Trophoblast cell (in vitro differentiated cells and primary cell): Measurements from ENCODE around the gene POU2AF2.

ENCODE experiments used
- DNase-seq, 2 donors: peaks; one replicate each; pipeline ENCODE4 v3.0.0-alpha.2; 2016
- H2AFZ ChIP-seq: 2 replicates; pipeline ENCODE4 v1.6.1; 2013; ENCODE audit warnings: low read length, moderate library complexity, mild to moderate bottlenecking; ENCODE audit not compliant: insufficient read depth, poor library complexity
- H2AK5ac ChIP-seq: 2 replicates; pipeline ENCODE4 v1.6.1; 2013; ENCODE audit warnings: mild to moderate bottlenecking, low read length
- H2BK120ac ChIP-seq: 2 replicates; pipeline ENCODE4 v1.6.1; 2013; ENCODE audit warnings: low read length, mild to moderate bottlenecking, moderate library complexity; ENCODE audit not compliant: insufficient read depth, poor library complexity
- H2BK12ac ChIP-seq: 2 replicates; pipeline ENCODE4 v1.6.1; 2013; ENCODE audit warnings: mild to moderate bottlenecking, low read length, moderate library complexity
- H2BK5ac ChIP-seq: 2 replicates; pipeline ENCODE4 v1.6.1; 2013; ENCODE audit warnings: low read length, low read depth, moderate library complexity, mild to moderate bottlenecking; ENCODE audit not compliant: poor library complexity
- H3K14ac ChIP-seq: 2 replicates; pipeline ENCODE4 v1.6.1; 2013; ENCODE audit warnings: mild to moderate bottlenecking, low read length
- H3K18ac ChIP-seq: 2 replicates; pipeline ENCODE4 v1.6.1; 2013; ENCODE audit warnings: mild to moderate bottlenecking, low read length
- H3K23ac ChIP-seq: 2 replicates; pipeline ENCODE4 v1.6.1; 2013; ENCODE audit warnings: low read length
- H3K27ac ChIP-seq: 2 replicates; pipeline ENCODE4 v1.5.1; 2013; ENCODE audit warnings: low read depth, mild to moderate bottlenecking, inconsistent platforms, low read length, moderate library complexity
- H3K27me3 ChIP-seq: 2 replicates; pipeline ENCODE4 v1.6.1; 2013; ENCODE audit warnings: inconsistent platforms, mild to moderate bottlenecking, low read length, moderate library complexity; ENCODE audit not compliant: insufficient read depth
- H3K36me3 ChIP-seq, 2 experiments: 1 replicate in 1 of 2; 2 replicates in 1 of 2; pipeline ENCODE4 v1.6.1; 2013; ENCODE audit warnings: low read length in 2 of 2, mild to moderate bottlenecking in 2 of 2, moderate library complexity in 1 of 2; ENCODE audit not compliant: insufficient read depth in 2 of 2, control insufficient read depth in 1 of 2
- H3K4ac ChIP-seq: 2 replicates; pipeline ENCODE4 v1.6.1; 2013; ENCODE audit warnings: low read depth, mild to moderate bottlenecking, low read length, moderate library complexity
- H3K4me1 ChIP-seq, 2 experiments: 1 replicate in 1 of 2; 2 replicates in 1 of 2; pipeline ENCODE4 v1.6.1; 2013; ENCODE audit warnings: low read length in 2 of 2, mild to moderate bottlenecking in 2 of 2, moderate library complexity in 1 of 2; ENCODE audit not compliant: insufficient read depth in 2 of 2, control insufficient read depth in 1 of 2
- H3K4me2 ChIP-seq: 2 replicates; pipeline ENCODE4 v1.6.1; 2013; ENCODE audit warnings: inconsistent platforms, mild to moderate bottlenecking, low read length, moderate library complexity
- H3K4me3 ChIP-seq: 2 replicates; pipeline ENCODE4 v1.5.1; 2013; ENCODE audit warnings: mild to moderate bottlenecking, low read depth, low read length, inconsistent platforms
- H3K79me1 ChIP-seq: one replicate; pipeline ENCODE4 v1.6.1; 2013; ENCODE audit warnings: low read length
- H3K79me2 ChIP-seq: 2 replicates; pipeline ENCODE4 v1.6.1; 2013; ENCODE audit warnings: low read length, mild to moderate bottlenecking; ENCODE audit not compliant: control insufficient read depth, insufficient read depth, poor library complexity
- H3K9ac ChIP-seq: 2 replicates; pipeline ENCODE4 v1.6.1; 2013; ENCODE audit warnings: mild to moderate bottlenecking, low read length
- H3K9me3 ChIP-seq: 2 replicates; pipeline ENCODE4 v1.6.1; 2013; ENCODE audit warnings: low read depth, mild to moderate bottlenecking, control low read depth, inconsistent platforms, low read length; ENCODE audit not compliant: insufficient read depth
- H4K12ac ChIP-seq: 2 replicates; pipeline ENCODE4 v1.6.1; 2013; ENCODE audit warnings: low read depth, mild to moderate bottlenecking, low read length, moderate library complexity
- H4K8ac ChIP-seq: 2 replicates; pipeline ENCODE4 v1.6.1; 2013; ENCODE audit warnings: low read depth, mild to moderate bottlenecking, low read length, moderate library complexity
- H4K91ac ChIP-seq: one replicate; pipeline ENCODE4 v1.6.1; 2013; ENCODE audit warnings: low read depth, mild to moderate bottlenecking, low read length, moderate library complexity
- WGBS: extraction: QIAGEN DNeasy Blood & Tissue Kit; methylation state at CpG from one replicate; pipeline ENCODE4 v1.1.7; 2013; ENCODE audit warnings: missing lambda C conversion rate; ENCODE audit not compliant: insufficient read length, insufficient coverage; ENCODE audit errors: extremely low coverage; 5-methylcytosine and 5-hydroxymethylcytosine counted together

POU2AF2 gene

DNA sequence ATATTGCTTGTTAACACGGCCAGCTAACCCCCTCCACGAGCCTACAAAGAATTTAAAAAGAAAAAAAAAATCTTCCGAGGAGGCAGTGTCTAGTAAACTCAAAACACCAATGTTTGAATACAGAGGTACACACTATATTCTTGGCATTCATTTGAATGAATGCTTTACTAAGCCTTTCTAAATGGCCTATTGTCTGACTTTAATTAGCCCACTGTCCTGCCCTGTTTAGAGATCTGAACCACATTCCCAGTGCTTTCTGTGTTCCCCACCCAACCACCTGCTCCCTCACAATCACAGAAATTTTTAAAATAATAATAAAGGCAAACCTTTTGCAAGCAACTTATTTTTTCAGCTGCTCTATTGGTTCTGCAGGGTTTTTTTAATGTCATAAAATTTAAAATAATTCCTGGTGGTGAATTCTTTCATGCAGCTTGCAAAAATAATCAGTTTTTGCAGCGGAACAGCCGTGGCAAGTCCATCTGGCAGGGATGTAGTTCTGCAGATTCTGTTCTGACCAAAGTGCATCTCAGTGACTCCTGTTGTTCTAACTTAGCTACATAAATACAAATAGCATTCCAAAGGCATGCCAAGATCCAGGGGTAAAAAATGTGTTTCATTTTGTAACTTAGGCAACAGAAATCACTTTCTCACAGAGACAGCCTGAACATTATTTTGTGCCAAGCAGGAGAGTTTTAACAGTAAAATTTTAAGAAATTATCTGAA is 23.8 kb downstream of the POU2AF2 start:
- no peaks in the 10 kb centered on the region for H3K79me2 ChIP-seq
- peak in 1 of 2 donors; percentile 26 for DNase-seq
- no peak overlapping the region for H4K8ac ChIP-seq
- H3K4me2 ChIP-seq, result no peak overlapping the region
- no peak overlapping the region for H2AFZ ChIP-seq
- no peaks in the 10 kb centered on the region for H3K36me3 ChIP-seq
- no peak overlapping the region for H4K12ac ChIP-seq
- H3K18ac ChIP-seq, result no peak overlapping the region
- no peak overlapping the region for H4K91ac ChIP-seq
- no peak overlapping the region for H2BK120ac ChIP-seq
- no peak overlapping the region for H2BK12ac ChIP-seq
- H3K4me1 ChIP-seq, result no peaks in the 10 kb centered on the region
- no peaks in the 10 kb centered on the region for H3K79me1 ChIP-seq
- no peak overlapping the region for H2AK5ac ChIP-seq
- H3K23ac ChIP-seq, result no peak overlapping the region
- H3K9me3 ChIP-seq, result no peaks in the 10 kb centered on the region
- no peak overlapping the region for H3K14ac ChIP-seq
- H3K27ac ChIP-seq, result no peak overlapping the region
- no peaks in the 10 kb centered on the region for H3K27me3 ChIP-seq
- H3K9ac ChIP-seq, result no peak overlapping the region
- WGBS, result no CpG with 5 or more reads among the region's 5 CpGs
- no peak overlapping the region for H2BK5ac ChIP-seq
- no peak overlapping the region for H3K4me3 ChIP-seq
- no peak overlapping the region for H3K4ac ChIP-seq

DNA sequence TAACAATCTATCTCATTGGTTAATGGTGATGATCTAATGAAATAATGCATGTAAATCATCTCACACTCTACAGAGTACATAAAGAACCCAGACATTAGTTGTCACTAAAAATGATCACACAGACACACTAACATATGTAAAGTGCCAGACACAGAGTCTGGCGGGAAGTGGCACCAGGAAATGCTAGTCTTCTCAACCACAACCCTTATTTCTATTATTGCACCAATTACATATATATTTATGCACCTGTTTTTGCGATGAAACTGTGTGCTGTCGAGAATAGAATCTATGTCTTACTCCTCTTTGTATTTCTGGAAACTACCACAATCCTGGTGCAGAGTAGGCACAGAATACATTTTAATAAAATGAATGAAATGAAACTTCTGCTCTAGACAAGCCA is 26.9 kb downstream of the POU2AF2 start:
- Histone ChIP-seq H2BK5ac (no peak overlapping the region), H3K23ac (no peak overlapping the region), H3K9ac (no peak overlapping the region), H2BK120ac (no peak overlapping the region), H3K18ac (no peak overlapping the region), H3K14ac (no peak overlapping the region), H4K91ac (no peak overlapping the region), H2AFZ (no peak overlapping the region), H3K27ac (no peak overlapping the region), H3K4me3 (no peak overlapping the region), H3K36me3 (no peaks in the 10 kb centered on the region), H2BK12ac (no peak overlapping the region), H3K4me1 (no peaks in the 10 kb centered on the region), H3K79me1 (no peaks in the 10 kb centered on the region), H4K8ac (no peak overlapping the region), H3K27me3 (no peaks in the 10 kb centered on the region), H3K4ac (no peak overlapping the region), H3K4me2 (no peak overlapping the region), H3K9me3 (no peaks in the 10 kb centered on the region), H4K12ac (no peak overlapping the region), H2AK5ac (no peak overlapping the region), H3K79me2 (no peaks in the 10 kb centered on the region)
- DNase-seq, result no peak
- WGBS, result no CpG with 5 or more reads among the region's 3 CpGs

DNA sequence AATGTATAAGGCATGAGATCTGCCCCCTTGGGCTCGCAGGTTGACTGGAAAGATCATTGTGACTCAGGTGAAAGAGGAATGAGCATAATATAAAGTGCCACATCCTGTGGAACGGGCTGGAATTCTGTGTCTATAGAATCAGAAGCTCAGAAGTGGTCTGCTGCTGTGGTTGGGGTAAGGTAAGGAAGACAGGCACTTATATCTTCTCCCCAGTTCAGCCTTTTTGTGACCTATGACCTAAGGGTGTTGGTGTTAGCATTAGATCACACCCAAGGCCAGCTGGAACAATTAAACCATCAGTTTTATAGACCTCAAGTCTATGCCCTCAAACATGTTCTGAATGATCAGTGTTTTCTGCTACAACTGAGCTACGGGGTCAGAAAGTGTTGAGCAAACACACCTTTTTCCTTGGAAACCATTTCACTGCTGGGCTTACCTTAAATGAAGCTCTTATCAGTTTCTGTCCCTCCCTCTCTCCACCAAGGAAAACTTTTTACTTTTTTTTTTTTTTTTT is 37.1 kb downstream of the POU2AF2 start:
- Histone ChIP-seq H3K4ac (no peak overlapping the region), H3K18ac (no peak overlapping the region), H2BK120ac (no peak overlapping the region), H2BK12ac (no peak overlapping the region), H3K27me3 (no peaks in the 10 kb centered on the region), H4K91ac (no peak overlapping the region), H3K4me3 (no peak overlapping the region), H3K79me1 (no peaks in the 10 kb centered on the region), H3K27ac (no peak overlapping the region), H3K9me3 (no peaks in the 10 kb centered on the region), H3K79me2 (no peaks in the 10 kb centered on the region), H3K36me3 (no peaks in the 10 kb centered on the region), H4K8ac (no peak overlapping the region), H3K9ac (no peak overlapping the region), H3K4me2 (no peak overlapping the region), H3K4me1 (peaks cover 0 to 4% of the 10 kb centered on the region in 2 experiments), H2BK5ac (no peak overlapping the region), H3K14ac (no peak overlapping the region), H2AFZ (no peak overlapping the region), H3K23ac (no peak overlapping the region), H2AK5ac (no peak overlapping the region), H4K12ac (no peak overlapping the region)
- no CpG with 5 or more reads among the region's 3 CpGs for WGBS
- no peak for DNase-seq

DNA sequence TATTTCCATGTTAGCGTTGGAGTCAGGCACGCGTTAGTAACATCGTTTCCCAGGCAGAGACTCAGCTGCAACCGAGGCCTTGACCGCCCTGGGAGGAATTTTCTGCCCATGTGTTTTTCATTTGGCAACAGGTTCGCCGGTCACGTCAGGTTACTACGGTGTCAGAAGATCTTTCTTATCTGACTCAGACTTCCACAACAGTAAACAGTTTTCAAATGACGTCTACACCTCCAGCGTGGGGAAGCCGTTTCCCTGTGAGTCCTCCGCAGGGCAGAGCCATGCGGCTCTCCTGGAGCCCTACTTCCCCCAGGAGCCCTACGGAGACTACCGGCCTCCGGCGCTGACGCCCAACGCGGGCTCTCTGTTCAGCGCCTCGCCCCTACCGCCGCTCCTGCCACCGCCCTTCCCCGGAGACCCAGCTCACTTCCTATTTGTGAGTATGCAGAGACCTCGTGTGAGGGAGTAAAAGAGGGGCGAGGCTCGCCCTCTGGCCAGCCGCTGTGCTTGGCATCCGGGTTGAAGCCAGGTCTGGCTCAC is 38.5 kb downstream of the POU2AF2 start:
- Histone ChIP-seq H4K12ac (no peak overlapping the region), H4K8ac (no peak overlapping the region), H3K4me3 (no peak overlapping the region), H3K4ac (no peak overlapping the region), H3K27ac (no peak overlapping the region), H3K14ac (no peak overlapping the region), H2BK5ac (no peak overlapping the region), H4K91ac (no peak overlapping the region), H3K9me3 (no peaks in the 10 kb centered on the region), H3K36me3 (no peaks in the 10 kb centered on the region), H3K18ac (no peak overlapping the region), H2AFZ (no peak overlapping the region), H2BK120ac (no peak overlapping the region), H3K27me3 (no peaks in the 10 kb centered on the region), H3K79me1 (no peaks in the 10 kb centered on the region), H2AK5ac (no peak overlapping the region), H2BK12ac (no peak overlapping the region), H3K23ac (no peak overlapping the region), H3K79me2 (no peaks in the 10 kb centered on the region), H3K4me2 (no peak overlapping the region), H3K4me1 (peaks cover 0 to 4% of the 10 kb centered on the region in 2 experiments), H3K9ac (no peak overlapping the region)
- DNase-seq, result peak; percentile 85
- no CpG with 5 or more reads among the region's 33 CpGs for WGBS
